K562 (cell line): ENCODE measurements around the gene PLEKHG5. TPM values are rescaled to one million over a fixed set of nuclear protein-coding genes. Genes with fewer than 3 reads are reported as not detected.
A peak's percentile ranks its signal among the peaks of the same experiment; 100 is the strongest.

Experiments
- ATAC-seq: fragments of 200-7000 bp; cut with Tn5 transposase; 3 replicates; pipeline ENCODE4 v1.9.1; 2020; ENCODE audit warnings: moderate library complexity
- BruUV-seq: library from RNA; stranded (reverse); fragments of 400-500 nt; replicated peaks from 2 replicates; lab custom pipeline; 2021; lab: Mats Ljungman, UMichigan
- CTCF ChIA-PET: fragments of 300-600 bp; formaldehyde crosslinking; extraction: SDS; loops from one replicate; lab custom pipeline; 2021; ENCODE audit warnings: low intra/inter-chr PET ratio; lab: Yijun Ruan, JAX
- POLR2A ChIA-PET: fragments of 300-600, 350-650 bp; sonication (Branson Sonifier 250); formaldehyde crosslinking; extraction: SDS; loops from one replicate; lab custom pipeline; 2021; ENCODE audit warnings: antibody characterized with exemption, inconsistent platforms; lab: Yijun Ruan, JAX
- DNase-seq, 4 experiments: peaks; one replicate each; pipeline versions ENCODE4 v3.0.0 to v3.0.0-alpha.2; 2011 to 2018; ENCODE audit warnings: low spot score in 3 of 4, mixed read lengths in 3 of 4; ENCODE audit errors: extremely low read depth in 1 of 4
- FAIRE-seq: peaks from 2 replicates; lab custom pipeline; 2011; peaks lifted over from hg19 to GRCh38; lab: Jason Lieb, UNC
- H2AFZ ChIP-seq: 2 replicates; pipeline ENCODE4 v1.6.0; 2011; ENCODE audit warnings: low read depth, low read length, control low read depth, inconsistent platforms
- H3K27ac ChIP-seq: fragments of 200-600 bp; 3 replicates; pipeline ENCODE4 v1.8.0; 2011; ENCODE audit warnings: low read depth, mild to moderate bottlenecking, control low read depth, inconsistent platforms, low read length, moderate library complexity, mixed read lengths; ENCODE audit errors: extremely low read depth
- H3K27me3 ChIP-seq, 2 experiments: fragments of 300-600 bp in 1 of 2; 2 replicates in 1 of 2; 3 replicates in 1 of 2; pipeline versions ENCODE4 v1.6.0 to v1.8.0; 2011; ENCODE audit warnings: inconsistent platforms in 2 of 2, low read length in 2 of 2, mild to moderate bottlenecking in 1 of 2, mixed read lengths in 1 of 2, moderate library complexity in 1 of 2; ENCODE audit not compliant: control insufficient read depth in 2 of 2, insufficient read depth in 2 of 2
- H3K36me3 ChIP-seq: fragments of 300-600 bp; 3 replicates; pipeline ENCODE4 v1.8.0; 2011; ENCODE audit warnings: mild to moderate bottlenecking, low read length, inconsistent platforms; ENCODE audit not compliant: control insufficient read depth, insufficient read depth
- H3K4me1 ChIP-seq, 2 experiments: fragments of 200-600 bp in 1 of 2; replicated peaks in 1 of 2; 2 replicates in 1 of 2; 3 replicates in 1 of 2; pipeline versions ENCODE4 v1.5.1 to v1.8.0; 2011; ENCODE audit warnings: inconsistent platforms in 2 of 2, low read length in 2 of 2, mild to moderate bottlenecking in 1 of 2, mixed read lengths in 1 of 2, moderate library complexity in 1 of 2; ENCODE audit not compliant: control insufficient read depth in 2 of 2, insufficient read depth in 2 of 2
- H3K4me2 ChIP-seq: 2 replicates; pipeline ENCODE4 v1.6.1; 2011; ENCODE audit warnings: low read length, control low read depth, inconsistent platforms, mixed read lengths; ENCODE audit not compliant: insufficient read depth
- H3K4me3 ChIP-seq: fragments of 200-600 bp; sonication (generic), shearing (Covaris generic); 2 replicates; pipeline ENCODE4 v1.5.1; 2016; ENCODE audit warnings: control low read depth, inconsistent platforms
- H3K79me2 ChIP-seq: fragments of 200-600 bp; 3 replicates; pipeline ENCODE4 v1.8.0; 2011; ENCODE audit warnings: low read length, inconsistent platforms; ENCODE audit not compliant: control insufficient read depth, insufficient read depth
- H3K9ac ChIP-seq, 2 experiments: 2 replicates each; pipeline versions ENCODE4 v1.6.0 to v1.6.1; 2011; ENCODE audit warnings: low read depth in 2 of 2, low read length in 2 of 2, control low read depth in 1 of 2, inconsistent platforms in 1 of 2, mild to moderate bottlenecking in 1 of 2, mixed read lengths in 1 of 2; ENCODE audit not compliant: insufficient read depth in 1 of 2
- H3K9me1 ChIP-seq: one replicate; pipeline ENCODE4 v1.6.0; 2011; ENCODE audit warnings: inconsistent platforms, mild to moderate bottlenecking, low read length, moderate library complexity; ENCODE audit not compliant: control insufficient read depth, insufficient read depth
- H3K9me3 ChIP-seq: replicated peaks from 2 replicates; pipeline ENCODE4 v1.5.1; 2011; ENCODE audit warnings: low read depth, low read length, inconsistent platforms; ENCODE audit not compliant: control insufficient read depth, insufficient read depth
- H4K20me1 ChIP-seq: replicated peaks from 2 replicates; pipeline ENCODE4 v1.6.1; 2011; ENCODE audit warnings: low read length, inconsistent platforms, mixed read lengths; ENCODE audit not compliant: control insufficient read depth, insufficient read depth
- BMI1 ChIP-seq: fragments of 150-350 bp; IDR thresholded peaks from 2 replicates; pipeline ENCODE4 v1.6.1; 2014; ENCODE audit warnings: low read length
- CBX1 ChIP-seq: sonication (generic); IDR thresholded peaks from 2 replicates; pipeline ENCODE4 v1.6.1; 2016; ENCODE audit warnings: antibody characterized with exemption, low read depth, mild to moderate bottlenecking
- CEBPB ChIP-seq: fragments of 450-650 bp; IDR thresholded peaks from 2 replicates; pipeline ENCODE4 v1.6.1; 2016; ENCODE audit warnings: missing genetic modification characterization, missing compliant biosample characterization
- DMBX1 ChIP-seq: fragments of 250-450 bp; sonication (Bioruptor Pico); IDR thresholded peaks from 2 replicates; pipeline ENCODE4 v1.8.0; 2022; ENCODE audit warnings: inconsistent platforms, mild to moderate bottlenecking, moderate library complexity, borderline replicate concordance
- FOXJ2 ChIP-seq: fragments of 200-800 bp; sonication (Bioruptor generic); IDR thresholded peaks from 2 replicates; pipeline ENCODE4 v1.6.1; 2016; ENCODE audit warnings: missing genetic modification characterization, missing compliant biosample characterization
- HDAC2 ChIP-seq: fragments of 450-650 bp; IDR thresholded peaks from 2 replicates; pipeline ENCODE4 v1.6.1; 2016; ENCODE audit warnings: mild to moderate bottlenecking
- KDM1A ChIP-seq, 2 experiments: fragments of 450-650 bp; IDR thresholded peaks; 2 replicates each; pipeline ENCODE4 v1.6.1; 2016; ENCODE audit warnings: mild to moderate bottlenecking in 2 of 2
- KDM2B ChIP-seq: fragments of 250-450 bp; sonication (Bioruptor Pico); IDR thresholded peaks from 2 replicates; pipeline ENCODE4 v1.8.0; 2021; ENCODE audit warnings: mild to moderate bottlenecking, moderate library complexity
- NFE2 ChIP-seq: IDR thresholded peaks from 2 replicates; pipeline ENCODE4 v1.6.1; 2014; ENCODE audit warnings: antibody characterized with exemption, low read depth
- PURB ChIP-seq: sonication (generic); formaldehyde crosslinking; IDR thresholded peaks from 2 replicates; pipeline ENCODE4 v1.9.0; 2021; ENCODE audit warnings: low read depth, mild to moderate bottlenecking, missing genetic modification reagents
- RBM25 ChIP-seq: fragments of 200-400 bp; formaldehyde crosslinking; IDR thresholded peaks from 2 replicates; pipeline ENCODE4 v1.6.1; 2018; ENCODE audit warnings: low read length, low read depth, moderate library complexity; ENCODE audit not compliant: severe bottlenecking
- SAFB ChIP-seq: fragments of 200-400 bp; formaldehyde crosslinking; IDR thresholded peaks from 2 replicates; pipeline ENCODE4 v1.6.1; 2017; ENCODE audit warnings: low read depth, low read length, borderline replicate concordance
- SMARCA5 ChIP-seq: fragments of 450-650 bp; IDR thresholded peaks from 2 replicates; pipeline ENCODE4 v1.6.1; 2016
- TAF15 ChIP-seq: fragments of 200-400 bp; formaldehyde crosslinking; IDR thresholded peaks from 2 replicates; pipeline ENCODE4 v1.6.1; 2017; ENCODE audit warnings: mild to moderate bottlenecking, low read depth, low read length, moderate library complexity
- TCF7L2 ChIP-seq: fragments of 150-350 bp; IDR thresholded peaks from 2 replicates; pipeline ENCODE4 v1.6.1; 2016; ENCODE audit warnings: low read depth, mild to moderate bottlenecking, low read length, moderate library complexity
- ZFP36 ChIP-seq: fragments of 150-350 bp; IDR thresholded peaks from 2 replicates; pipeline ENCODE4 v1.6.1; 2018; ENCODE audit warnings: low read length, low read depth; ENCODE audit not compliant: partially characterized antibody
- ZNF436 ChIP-seq: fragments of 250-450, 450-650 bp; sonication (Bioruptor Pico); formaldehyde crosslinking; IDR thresholded peaks from 2 replicates; pipeline ENCODE4 v1.7.0; 2020; ENCODE audit warnings: mild to moderate bottlenecking
- ZNF583 ChIP-seq: fragments of 250-450 bp; sonication (Bioruptor Pico); IDR thresholded peaks from 2 replicates; pipeline ENCODE4 v1.4.0; 2020
- WGBS: fragments of 100-300 bp; shearing (Covaris generic); methylation state at CpG from one replicate; pipeline ENCODE4 v1.1.6; 2016; ENCODE audit warnings: low coverage, mixed read lengths; ENCODE audit not compliant: insufficient coverage; ENCODE audit errors: missing lambda C conversion rate; 5-methylcytosine and 5-hydroxymethylcytosine counted together
- in situ Hi-C: fragments of 300-500 bp; cut with MboI; formaldehyde crosslinking; loops from 4 replicates; pipeline ENCODE4 v1.15.0; 2018; ENCODE audit warnings: inconsistent platforms, mixed read lengths
- intact Hi-C: fragments of 100-400 bp; cut with micrococcal nuclease; formaldehyde crosslinking; loops from 2 replicates; pipeline ENCODE4 v1.14.2; 2022
- polyA plus RNA-seq, 8 experiments: library from polyadenylated mRNA; depleted of rRNA in 4 of 8; stranded (reverse) in 5 of 8; unstranded in 3 of 8; fragments of >200 nt; fragmentation: Nextera tagmentation in 2 of 8; fragmentation: Illumina TruSeq in 1 of 8; extraction: Ambion mirVana in 2 of 8; extraction: Trizol in 1 of 8; gene quantifications; 2 replicates each; pipeline versions ENCODE4 v1.2.1 to v1.2.3, GENCODE V29; 2011 to 2014; ENCODE audit warnings: inconsistent platforms in 1 of 8, missing spikeins in 1 of 8
- total RNA-seq, 7 experiments: library from RNA; depleted of rRNA in 6 of 7; stranded (reverse); fragments of >200 nt in 6 of 7; fragmentation: Illumina TruSeq in 2 of 7; extraction: Trizol in 2 of 7; gene quantifications; 2 replicates each; pipeline versions ENCODE4 v1.2.1 to v1.2.3, GENCODE V29; 2011 to 2021; ENCODE audit warnings: low replicate concordance in 1 of 7
- TF ChIP-seq, protein P1 (sequence below): IDR thresholded peaks from 3 replicates; pipeline ENCODE4 v1.6.1; 2011; ENCODE audit warnings: borderline replicate concordance, mild to moderate bottlenecking, moderate library complexity; ENCODE audit not compliant: insufficient read length; ENCODE audit errors: extremely low read depth
- TF ChIP-seq, protein P2 (sequence below): sonication (generic); formaldehyde crosslinking; IDR thresholded peaks from 2 replicates; pipeline ENCODE4 v1.8.1; 2022; ENCODE audit warnings: missing genetic modification reagents

PLEKHG5 gene
- total and polyA plus RNA-seq, 9 of the 15 experiments (the other 6 are each of a cell fraction or from before 2014, with no cell fraction given), result 0.04 to 0.29 (median 0.09) TPM; not detected in 3

DNA sequence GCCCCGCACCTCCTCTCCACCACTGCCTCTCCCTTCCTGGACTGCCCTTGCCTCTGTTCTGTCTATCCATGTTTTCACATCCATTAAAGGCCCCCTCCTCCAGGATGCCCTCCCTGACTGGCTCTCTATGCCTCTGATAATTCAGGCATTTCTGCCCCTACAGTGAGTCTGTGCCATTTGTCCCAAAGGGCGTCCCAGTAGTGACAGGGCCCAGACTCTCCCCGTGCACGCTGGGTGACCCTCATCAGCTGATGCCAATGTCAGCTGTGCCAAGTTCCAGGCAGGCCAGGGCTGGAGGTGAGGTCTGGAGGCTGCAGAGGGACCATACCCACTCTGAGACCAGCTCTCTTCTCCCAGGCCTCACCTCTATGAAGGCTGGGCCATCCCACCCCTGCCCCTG, 3.2 kb upstream of the PLEKHG5 start:
- FAIRE-seq (no peak), ATAC-seq (no peak), DNase-seq (no peak)
- Histone ChIP-seq H3K4me3 (no peak overlapping the region), H3K4me1 (peaks cover 4 to 43% of the 10 kb centered on the region in 2 experiments; a peak in 2 of 5 replicates), H3K27me3 (peaks cover 29 to 68% of the 10 kb centered on the region in 2 experiments; a peak in 4 of 5 replicates), H3K79me2 (no peaks in the 10 kb centered on the region), H3K9ac (peak overlapping the region in 1 of 2 experiments; percentile 32; a peak in 1 of 4 replicates), H3K27ac (no peak overlapping the region), H3K9me3 (no peaks in the 10 kb centered on the region), H3K9me1 (peaks cover 4% of the 10 kb centered on the region), H3K4me2 (no peak overlapping the region), H2AFZ (no peak overlapping the region), H4K20me1 (peaks cover 37% of the 10 kb centered on the region), H3K36me3 (no peaks in the 10 kb centered on the region)
- 2% methylated on average over 4 of the region's 4 CpGs for WGBS
- ChIA-PET CTCF (no interaction called here), POLR2A (interaction anchor here (0.6 to 1.6 kb wide), 3 partner anchors 8 to 62 kb away, joined by 3 to 8 read pairs (median 3); no protein-coding TSS in a partner anchor)
- in situ Hi-C loops (loop anchor here (10.0 to 25.0 kb wide), 2 partner anchors 140 to 718 kb away; no protein-coding TSS in a partner anchor), intact Hi-C loops (no loop called here)
- no TSS peak for BruUV-seq
- TF ChIP-seq CEBPB (tag), result no peak
- TF ChIP-seq TAF15, result no peak
- peak; percentile 33; the same call in 1 of the 2 replicates for TF ChIP-seq CBX1
- peak; percentile 41 for TF ChIP-seq RBM25
- TF ChIP-seq NFE2, result no peak
- no peak for TF ChIP-seq FOXJ2 (tag)
- no peak for TF ChIP-seq KDM2B (CRISPR knock-in tag)
- TF ChIP-seq TCF7L2, result no peak
- TF ChIP-seq, protein P1, sequence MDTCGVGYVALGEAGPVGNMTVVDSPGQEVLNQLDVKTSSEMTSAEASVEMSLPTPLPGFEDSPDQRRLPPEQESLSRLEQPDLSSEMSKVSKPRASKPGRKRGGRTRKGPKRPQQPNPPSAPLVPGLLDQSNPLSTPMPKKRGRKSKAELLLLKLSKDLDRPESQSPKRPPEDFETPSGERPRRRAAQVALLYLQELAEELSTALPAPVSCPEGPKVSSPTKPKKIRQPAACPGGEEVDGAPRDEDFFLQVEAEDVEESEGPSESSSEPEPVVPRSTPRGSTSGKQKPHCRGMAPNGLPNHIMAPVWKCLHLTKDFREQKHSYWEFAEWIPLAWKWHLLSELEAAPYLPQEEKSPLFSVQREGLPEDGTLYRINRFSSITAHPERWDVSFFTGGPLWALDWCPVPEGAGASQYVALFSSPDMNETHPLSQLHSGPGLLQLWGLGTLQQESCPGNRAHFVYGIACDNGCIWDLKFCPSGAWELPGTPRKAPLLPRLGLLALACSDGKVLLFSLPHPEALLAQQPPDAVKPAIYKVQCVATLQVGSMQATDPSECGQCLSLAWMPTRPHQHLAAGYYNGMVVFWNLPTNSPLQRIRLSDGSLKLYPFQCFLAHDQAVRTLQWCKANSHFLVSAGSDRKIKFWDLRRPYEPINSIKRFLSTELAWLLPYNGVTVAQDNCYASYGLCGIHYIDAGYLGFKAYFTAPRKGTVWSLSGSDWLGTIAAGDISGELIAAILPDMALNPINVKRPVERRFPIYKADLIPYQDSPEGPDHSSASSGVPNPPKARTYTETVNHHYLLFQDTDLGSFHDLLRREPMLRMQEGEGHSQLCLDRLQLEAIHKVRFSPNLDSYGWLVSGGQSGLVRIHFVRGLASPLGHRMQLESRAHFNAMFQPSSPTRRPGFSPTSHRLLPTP, result peak; percentile 26
- no peak for TF ChIP-seq SAFB
- TF ChIP-seq KDM1A (IDR thresholded peaks at IDR 0.05), result peak; percentile 40 to 68; a peak in 2 of 4 replicates
- TF ChIP-seq SMARCA5, result 0 out of 2 replicates have a peak, but pooled peaks have one; percentile 37
- 0 out of 2 replicates have a peak, but pooled peaks have one; percentile 20 for TF ChIP-seq HDAC2
- no peak for TF ChIP-seq DMBX1 (CRISPR knock-in tag)
- TF ChIP-seq, protein P2, sequence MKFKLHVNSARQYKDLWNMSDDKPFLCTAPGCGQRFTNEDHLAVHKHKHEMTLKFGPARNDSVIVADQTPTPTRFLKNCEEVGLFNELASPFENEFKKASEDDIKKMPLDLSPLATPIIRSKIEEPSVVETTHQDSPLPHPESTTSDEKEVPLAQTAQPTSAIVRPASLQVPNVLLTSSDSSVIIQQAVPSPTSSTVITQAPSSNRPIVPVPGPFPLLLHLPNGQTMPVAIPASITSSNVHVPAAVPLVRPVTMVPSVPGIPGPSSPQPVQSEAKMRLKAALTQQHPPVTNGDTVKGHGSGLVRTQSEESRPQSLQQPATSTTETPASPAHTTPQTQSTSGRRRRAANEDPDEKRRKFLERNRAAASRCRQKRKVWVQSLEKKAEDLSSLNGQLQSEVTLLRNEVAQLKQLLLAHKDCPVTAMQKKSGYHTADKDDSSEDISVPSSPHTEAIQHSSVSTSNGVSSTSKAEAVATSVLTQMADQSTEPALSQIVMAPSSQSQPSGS (CRISPR knock-in tag), result no peak
- TF ChIP-seq ZNF583 (CRISPR knock-in tag), result no peak
- TF ChIP-seq BMI1, result no peak
- peak; percentile 97 for TF ChIP-seq ZFP36
- peak; percentile 83 for TF ChIP-seq ZNF436 (CRISPR knock-in tag)
- TF ChIP-seq PURB (CRISPR knock-in tag), result no peak
